HL-60 (cell line): ENCODE results near the gene NHLRC2.
A peak's percentile ranks its signal among the peaks of the same experiment; 100 is the strongest.

Experiments
- DNase-seq, 2 experiments: peaks; one replicate each; pipeline ENCODE4 v3.0.0-alpha.2; 2010 to 2020; ENCODE audit warnings: low read depth in 1 of 2, low spot score in 1 of 2
- H3K27ac ChIP-seq: fragments of 250-450 bp; sonication (Bioruptor Pico); replicated peaks from 2 replicates; pipeline ENCODE4 v1.5.1; 2020; ENCODE audit warnings: mild to moderate bottlenecking, moderate library complexity
- H3K27me3 ChIP-seq: fragments of 250-450 bp; sonication (Bioruptor Pico); 2 replicates; pipeline ENCODE4 v1.5.1; 2021; ENCODE audit warnings: mild to moderate bottlenecking, moderate library complexity; ENCODE audit not compliant: insufficient read depth, poor library complexity, severe bottlenecking
- H3K4me3 ChIP-seq: replicated peaks from 2 replicates; pipeline ENCODE4 v1.5.1; 2011; ENCODE audit warnings: mild to moderate bottlenecking, control low read depth, low read length; ENCODE audit not compliant: insufficient read depth
- CTCF ChIP-seq: IDR thresholded peaks from one replicate; pipeline ENCODE4 v1.5.1; 2011; ENCODE audit warnings: low read length, control low read depth, inconsistent platforms; ENCODE audit not compliant: insufficient read depth
- GABPA ChIP-seq: IDR thresholded peaks from 2 replicates; pipeline ENCODE4 v1.6.1; 2012; ENCODE audit warnings: low read depth
- POLR2AphosphoS5 ChIP-seq: IDR thresholded peaks from 2 replicates; pipeline ENCODE4 v1.6.1; 2012; ENCODE audit warnings: low read depth
- REST ChIP-seq: IDR thresholded peaks from 2 replicates; pipeline ENCODE4 v1.6.1; 2012; ENCODE audit warnings: low read depth; ENCODE audit not compliant: insufficient replicate concordance
- SPI1 ChIP-seq: IDR thresholded peaks from 2 replicates; pipeline ENCODE4 v1.6.1; 2012; ENCODE audit warnings: low read depth, mild to moderate bottlenecking, borderline replicate concordance

NHLRC2 gene

GRCh38 chr10:113865901-113866300 lies 11.4 kb downstream of the NHLRC2 start:
- H3K27ac ChIP-seq, result peak overlapping the region; percentile 22
- peak; percentile 41 to 43 for DNase-seq
- TF ChIP-seq CTCF (no peak), SPI1 (peak; percentile 88), REST (no peak), POLR2AphosphoS5 (no peak; the same call in 1 of the 2 replicates)
- H3K27me3 ChIP-seq, result no peaks in the 10 kb centered on the region
- H3K4me3 ChIP-seq, result no peak overlapping the region

GRCh38 chr10:113866551-113867394 lies 12.3 kb downstream of the NHLRC2 start:
- TF ChIP-seq REST, result no peak
- TF ChIP-seq SPI1, result no peak
- no peak for TF ChIP-seq POLR2AphosphoS5
- no peak for TF ChIP-seq CTCF
- TF ChIP-seq GABPA, result no peak
- H3K4me3 ChIP-seq, result no peak overlapping the region
- DNase-seq, result peak in 1 of 2 experiments; percentile 24
- H3K27ac ChIP-seq, result no peak overlapping the region
- H3K27me3 ChIP-seq, result no peaks in the 10 kb centered on the region

- TF ChIP-seq REST (no peak), CTCF (no peak), POLR2AphosphoS5 (no peak), GABPA (no peak), SPI1 (no peak)
- H3K4me3 ChIP-seq, result no peak overlapping the region
- no peak overlapping the region for H3K27ac ChIP-seq
- H3K27me3 ChIP-seq, result no peaks in the 10 kb centered on the region
- DNase-seq, result peak in 1 of 2 experiments; percentile 23
These were observed 13.4 kb downstream of the NHLRC2 start for GRCh38 chr10:113867904-113868303.
